Erythroblast (primary cell): Measurements from ENCODE around the gene C1orf185.

ENCODE experiments used
- GATA1 ChIP-seq: IDR thresholded peaks from 2 replicates; pipeline ENCODE4 v1.6.1; 2011; ENCODE audit warnings: low read depth, mild to moderate bottlenecking, control low read depth, low read length, moderate library complexity
- POLR2A ChIP-seq: IDR thresholded peaks from 2 replicates; pipeline ENCODE4 v1.6.1; 2011; ENCODE audit warnings: mild to moderate bottlenecking, low read length

- TF ChIP-seq POLR2A (no peak), GATA1 (no peak)
Measured at GRCh38 chr1:51189421-51190073, 87.5 kb downstream of the C1orf185 start.
